ENCODE measurements around the gene C2CD4D.

DNA sequence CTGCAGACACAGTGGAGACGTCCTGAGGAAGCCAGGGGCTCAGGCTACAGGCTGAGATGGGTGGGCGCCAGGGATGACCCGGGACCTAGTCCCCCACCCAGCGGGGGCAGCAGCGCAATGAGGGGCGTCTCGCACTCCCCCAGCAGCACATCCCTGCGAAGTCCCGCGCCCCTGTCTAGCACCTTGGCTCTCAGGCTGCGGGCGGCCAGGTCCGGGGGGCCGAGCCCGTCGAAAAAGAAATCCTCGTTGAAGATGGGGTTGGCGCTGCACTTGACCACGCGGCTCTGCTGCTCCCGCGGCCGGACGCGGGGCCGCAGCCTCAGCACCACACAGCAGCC, 1.8 kb downstream of the C2CD4D start:
- TF ChIP-seq EGR1 (IDR thresholded peaks at IDR 0.05; ENCODE audit: low read depth) (no peak), POLR2AphosphoS5 (IDR thresholded peaks at IDR 0.05; ENCODE audit: low read depth, low read length) (no peak)
- TF ChIP-seq, protein P1, sequence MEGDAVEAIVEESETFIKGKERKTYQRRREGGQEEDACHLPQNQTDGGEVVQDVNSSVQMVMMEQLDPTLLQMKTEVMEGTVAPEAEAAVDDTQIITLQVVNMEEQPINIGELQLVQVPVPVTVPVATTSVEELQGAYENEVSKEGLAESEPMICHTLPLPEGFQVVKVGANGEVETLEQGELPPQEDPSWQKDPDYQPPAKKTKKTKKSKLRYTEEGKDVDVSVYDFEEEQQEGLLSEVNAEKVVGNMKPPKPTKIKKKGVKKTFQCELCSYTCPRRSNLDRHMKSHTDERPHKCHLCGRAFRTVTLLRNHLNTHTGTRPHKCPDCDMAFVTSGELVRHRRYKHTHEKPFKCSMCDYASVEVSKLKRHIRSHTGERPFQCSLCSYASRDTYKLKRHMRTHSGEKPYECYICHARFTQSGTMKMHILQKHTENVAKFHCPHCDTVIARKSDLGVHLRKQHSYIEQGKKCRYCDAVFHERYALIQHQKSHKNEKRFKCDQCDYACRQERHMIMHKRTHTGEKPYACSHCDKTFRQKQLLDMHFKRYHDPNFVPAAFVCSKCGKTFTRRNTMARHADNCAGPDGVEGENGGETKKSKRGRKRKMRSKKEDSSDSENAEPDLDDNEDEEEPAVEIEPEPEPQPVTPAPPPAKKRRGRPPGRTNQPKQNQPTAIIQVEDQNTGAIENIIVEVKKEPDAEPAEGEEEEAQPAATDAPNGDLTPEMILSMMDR (IDR thresholded peaks at IDR 0.05 in 2 of 3, conservative IDR thresholded peaks at IDR 0.05 in 1 of 3; ENCODE audit: borderline replicate concordance in 1 of 3, insufficient read depth in 1 of 3, low read depth in 2 of 3, low read length in 2 of 3), result no peak
- TF ChIP-seq, protein P2, sequence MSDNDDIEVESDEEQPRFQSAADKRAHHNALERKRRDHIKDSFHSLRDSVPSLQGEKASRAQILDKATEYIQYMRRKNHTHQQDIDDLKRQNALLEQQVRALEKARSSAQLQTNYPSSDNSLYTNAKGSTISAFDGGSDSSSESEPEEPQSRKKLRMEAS (IDR thresholded peaks at IDR 0.05), result no peak
